H1 (cell line): ENCODE data around the gene MYRF. TPM values are rescaled to one million over a fixed set of nuclear protein-coding genes. Genes with fewer than 3 reads are reported as not detected.

ENCODE experiments used
- CTCF ChIP-seq, 3 experiments: IDR thresholded peaks; 1 replicate in 2 of 3; 2 replicates in 1 of 3; pipeline versions ENCODE4 v1.5.1 to v1.6.1; 2011; ENCODE audit warnings: low read length in 3 of 3, mild to moderate bottlenecking in 3 of 3, inconsistent platforms in 2 of 3, low read depth in 1 of 3, moderate library complexity in 1 of 3; ENCODE audit not compliant: insufficient read depth in 1 of 3; ENCODE audit errors: control extremely low read depth in 1 of 3
- EP300 ChIP-seq, 2 experiments: IDR thresholded peaks; 1 replicate in 1 of 2; 2 replicates in 1 of 2; pipeline ENCODE4 v1.6.1; 2011 to 2012; ENCODE audit warnings: low read depth in 2 of 2, low read length in 2 of 2, mild to moderate bottlenecking in 2 of 2, borderline replicate concordance in 1 of 2, inconsistent platforms in 1 of 2, moderate library complexity in 1 of 2
- RNF2 ChIP-seq: fragments of 200-900, 300-1000 bp; sonication (generic); IDR thresholded peaks from 2 replicates; pipeline ENCODE4 v1.7.1; 2016; ENCODE audit warnings: borderline replicate concordance, low read depth, mild to moderate bottlenecking, antibody characterized with exemption, low read length; ENCODE audit not compliant: poor library complexity, severe bottlenecking; ENCODE audit errors: missing control alignments
- SRF ChIP-seq: IDR thresholded peaks from 2 replicates; pipeline ENCODE4 v1.6.1; 2011; ENCODE audit warnings: mild to moderate bottlenecking, low read depth, low read length, moderate library complexity
- polyA plus RNA-seq, 7 experiments: library from polyadenylated mRNA; depleted of rRNA in 3 of 7; stranded (reverse) in 5 of 7; unstranded in 2 of 7; fragments of >200 nt in 5 of 7; fragments of 200-250 nt in 2 of 7; gene quantifications; 1 replicate in 5 of 7; 2 replicates in 1 of 7; 4 replicates in 1 of 7; pipeline versions ENCODE4 v1.2.1 to v1.2.3, GENCODE V29; 2011 to 2013; ENCODE audit warnings: missing spikeins in 2 of 7, mixed read lengths in 2 of 7
- total RNA-seq: library from RNA; stranded (reverse); fragmentation: NEBNext Ultra II Directional; extraction: Animal tissue kit (Norgen Biotek cat#: 25700); gene quantifications from 2 replicates; pipeline ENCODE4 v1.2.1, GENCODE V29; 2021
- TF ChIP-seq, protein P1 (sequence below): IDR thresholded peaks from 2 replicates; pipeline ENCODE4 v1.6.1; 2012; ENCODE audit warnings: inconsistent platforms

MYRF gene
- total and polyA plus RNA-seq, 2 of the 8 experiments (the other 6 are each of a cell fraction or from before 2014, with no cell fraction given) = 6.0 to 6.1 TPM

GRCh38 chr11:61775606-61776554, 23.4 kb downstream of the MYRF start (continued):
- TF ChIP-seq CTCF (IDR thresholded peaks at IDR 0.05; ENCODE audit: control extremely low read depth in 1 of 3, insufficient read depth in 1 of 3, low read depth in 1 of 3, low read length in 3 of 3) (no peak), EP300 (IDR thresholded peaks at IDR 0.05; ENCODE audit: borderline replicate concordance in 1 of 2, low read depth in 2 of 2, low read length in 2 of 2) (no peak), SRF (no peak), RNF2 (no peak)
- TF ChIP-seq, protein P1, sequence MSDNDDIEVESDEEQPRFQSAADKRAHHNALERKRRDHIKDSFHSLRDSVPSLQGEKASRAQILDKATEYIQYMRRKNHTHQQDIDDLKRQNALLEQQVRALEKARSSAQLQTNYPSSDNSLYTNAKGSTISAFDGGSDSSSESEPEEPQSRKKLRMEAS = no peak
